Measurements from ENCODE around the gene ZNF37A.

The ZNF37A gene

GRCh38 chr10:38103756-38104155 is 9.6 kb downstream of the ZNF37A start:
- TF ChIP-seq CTCF (conservative IDR thresholded peaks at IDR 0.05; ENCODE audit: low read depth, low read length), result no peak
- Histone ChIP-seq H3K27me3 (ENCODE audit: insufficient read depth, low read depth) (no peaks in the 10 kb centered on the region), H3K27ac (no peak overlapping the region), H4K20me1 (ENCODE audit: insufficient read depth) (no peaks in the 10 kb centered on the region), H3K36me3 (ENCODE audit: insufficient read depth) (peaks cover 3% of the 10 kb centered on the region), H3K9ac (no peak overlapping the region), H3K4me1 (ENCODE audit: low read depth, poor library complexity, severe bottlenecking) (no peaks in the 10 kb centered on the region), H3K4me2 (no peak overlapping the region), H2AFZ (ENCODE audit: low read depth) (no peak overlapping the region), H3K79me2 (ENCODE audit: insufficient read depth, low read depth) (no peaks in the 10 kb centered on the region), H3K4me3 (IDR thresholded peaks at IDR 0.05; ENCODE audit: insufficient read depth, low read depth, low read length) (no peak overlapping the region)

- H3K27ac ChIP-seq, result no peak overlapping the region
These were observed 18.0 kb downstream of the ZNF37A start for GRCh38 chr10:38112159-38112558.

GRCh38 chr10:38118072-38118807 is 24.1 kb downstream of the ZNF37A start:
- TF ChIP-seq CTCF (conservative IDR thresholded peaks at IDR 0.05; ENCODE audit: low read depth, low read length), result no peak
- no peaks in the 10 kb centered on the region for H4K20me1 ChIP-seq (ENCODE audit: insufficient read depth)
- H3K27ac ChIP-seq, result no peak overlapping the region
- no peak overlapping the region for H3K9ac ChIP-seq
- peaks cover 30% of the 10 kb centered on the region for H3K36me3 ChIP-seq (ENCODE audit: insufficient read depth)
- H3K79me2 ChIP-seq (ENCODE audit: insufficient read depth, low read depth), result no peaks in the 10 kb centered on the region
- H3K4me1 ChIP-seq (ENCODE audit: low read depth, poor library complexity, severe bottlenecking), result no peaks in the 10 kb centered on the region
- H3K4me2 ChIP-seq, result no peak overlapping the region
- no peaks in the 10 kb centered on the region for H3K27me3 ChIP-seq (ENCODE audit: insufficient read depth, low read depth)
- no peak overlapping the region for H3K4me3 ChIP-seq (IDR thresholded peaks at IDR 0.05; ENCODE audit: insufficient read depth, low read depth, low read length)
- H2AFZ ChIP-seq (ENCODE audit: low read depth), result no peak overlapping the region

More at GRCh38 chr10:38112159-38112558, 18.0 kb downstream of the ZNF37A start:
- Histone ChIP-seq H4K20me1 (ENCODE audit: insufficient read depth) (no peaks in the 10 kb centered on the region), H3K4me1 (ENCODE audit: low read depth, poor library complexity, severe bottlenecking) (no peaks in the 10 kb centered on the region), H3K27me3 (ENCODE audit: insufficient read depth, low read depth) (no peaks in the 10 kb centered on the region), H3K36me3 (ENCODE audit: insufficient read depth) (peaks cover 22% of the 10 kb centered on the region), H2AFZ (ENCODE audit: low read depth) (no peak overlapping the region), H3K4me2 (no peak overlapping the region), H3K4me3 (IDR thresholded peaks at IDR 0.05; ENCODE audit: insufficient read depth, low read depth, low read length) (no peak overlapping the region), H3K79me2 (ENCODE audit: insufficient read depth, low read depth) (no peaks in the 10 kb centered on the region), H3K9ac (no peak overlapping the region)
- TF ChIP-seq CTCF (conservative IDR thresholded peaks at IDR 0.05; ENCODE audit: low read depth, low read length), result no peak

GRCh38 chr10:38119038-38119437 is 24.9 kb downstream of the ZNF37A start:
- Histone ChIP-seq H3K27me3 (ENCODE audit: insufficient read depth, low read depth) (no peaks in the 10 kb centered on the region), H3K9ac (no peak overlapping the region), H3K4me1 (ENCODE audit: low read depth, poor library complexity, severe bottlenecking) (no peaks in the 10 kb centered on the region), H4K20me1 (ENCODE audit: insufficient read depth) (no peaks in the 10 kb centered on the region), H3K79me2 (ENCODE audit: insufficient read depth, low read depth) (no peaks in the 10 kb centered on the region), H2AFZ (ENCODE audit: low read depth) (no peak overlapping the region), H3K4me2 (no peak overlapping the region), H3K27ac (no peak overlapping the region), H3K36me3 (ENCODE audit: insufficient read depth) (peaks cover 30% of the 10 kb centered on the region), H3K4me3 (IDR thresholded peaks at IDR 0.05; ENCODE audit: insufficient read depth, low read depth, low read length) (no peak overlapping the region)
- TF ChIP-seq CTCF (conservative IDR thresholded peaks at IDR 0.05; ENCODE audit: low read depth, low read length), result no peak
